MCF 10A (cell line): Measurements from ENCODE around the gene ASCC1. TPM values are rescaled to one million over a fixed set of nuclear protein-coding genes. Genes with fewer than 3 reads are reported as not detected.

ENCODE experiments used
- BruUV-seq: library from RNA; stranded (reverse); fragments of 400-500 nt; replicated peaks from 2 replicates; lab custom pipeline; 2021; lab: Mats Ljungman, UMichigan
- CTCF ChIA-PET: fragments of 300-600 bp; sonication (Branson Sonifier 250); formaldehyde crosslinking; extraction: SDS; loops from one replicate; lab custom pipeline; 2021; ENCODE audit warnings: antibody characterized with exemption, inconsistent platforms; lab: Yijun Ruan, JAX
- POLR2A ChIA-PET: fragments of 300-600, 350-650 bp; sonication (Branson Sonifier 250); formaldehyde crosslinking; extraction: SDS; loops from one replicate; lab custom pipeline; 2020; ENCODE audit warnings: antibody characterized with exemption, inconsistent platforms; lab: Yijun Ruan, JAX
- DNase-seq: peaks from one replicate; pipeline ENCODE4 v3.0.0-alpha.2; 2018; ENCODE audit not compliant: unreplicated experiment
- H3K27ac Mint-ChIP-seq: one replicate; pipeline ENCODE4 v1.8.0; 2022; ENCODE audit warnings: mild to moderate bottlenecking, low read depth, mixed read lengths; ENCODE audit not compliant: unreplicated experiment
- H3K27me3 Mint-ChIP-seq: one replicate; pipeline ENCODE4 v1.8.0; 2022; ENCODE audit warnings: mixed read lengths; ENCODE audit not compliant: insufficient read depth, unreplicated experiment
- H3K36me3 Mint-ChIP-seq: one replicate; pipeline ENCODE4 v1.8.0; 2022; ENCODE audit warnings: mild to moderate bottlenecking, moderate library complexity, mixed read lengths; ENCODE audit not compliant: insufficient read depth, unreplicated experiment
- H3K4me1 Mint-ChIP-seq: one replicate; pipeline ENCODE4 v1.8.0; 2022; ENCODE audit warnings: mixed read lengths; ENCODE audit not compliant: insufficient read depth, unreplicated experiment
- H3K4me3 Mint-ChIP-seq: one replicate; pipeline ENCODE4 v1.8.0; 2022; ENCODE audit warnings: mild to moderate bottlenecking, moderate library complexity, mixed read lengths; ENCODE audit not compliant: unreplicated experiment
- H3K9me3 Mint-ChIP-seq: one replicate; pipeline ENCODE4 v1.8.0; 2022; ENCODE audit warnings: mixed read lengths; ENCODE audit not compliant: unreplicated experiment
- CTCF ChIP-seq: fragments of 200-600 bp; IDR thresholded peaks from one replicate; pipeline ENCODE4 v1.8.0; 2022; ENCODE audit warnings: antibody characterized with exemption, mild to moderate bottlenecking; ENCODE audit not compliant: unreplicated experiment
- intact Hi-C: fragments of 100-400 bp; cut with micrococcal nuclease; formaldehyde crosslinking; loops from 2 replicates; pipeline ENCODE4 v1.14.1; 2022
- total RNA-seq: library from RNA; stranded (reverse); gene quantifications from 2 replicates; pipeline ENCODE4 v1.2.3, GENCODE V29; 2022

ASCC1 gene
- total RNA-seq, 1 experiment from 2014 or later: 26.3 TPM

GRCh38 chr10:72133517-72133916, 82.6 kb downstream of the ASCC1 start:
- Mint-ChIP-seq H3K4me3 (no peak overlapping the region), H3K4me1 (peaks cover 16% of the 10 kb centered on the region), H3K9me3 (no peaks in the 10 kb centered on the region), H3K27ac (no peak overlapping the region), H3K27me3 (no peaks in the 10 kb centered on the region), H3K36me3 (peaks cover 32% of the 10 kb centered on the region)
- DNase-seq: peak; percentile 10
- BruUV-seq: no TSS peak
- intact Hi-C loops: no loop called here
- ChIA-PET CTCF (interaction anchor here (0.7 to 1.3 kb wide), 4 partner anchors 38 to 230 kb away, joined by 3 to 5 read pairs (median 3); no protein-coding TSS in a partner anchor), POLR2A (interaction anchor here (1.3 kb wide), 1 partner anchor 83 kb away, joined by 4 read pairs; the partner anchor contains the start of genes ANAPC16 and ASCC1)
- TF ChIP-seq CTCF: no peak

- TF ChIP-seq CTCF: no peak
- DNase-seq: no peak
- Mint-ChIP-seq H3K36me3 (peaks cover 32% of the 10 kb centered on the region), H3K27me3 (no peaks in the 10 kb centered on the region), H3K27ac (no peak overlapping the region), H3K4me1 (peaks cover 16% of the 10 kb centered on the region), H3K4me3 (no peak overlapping the region), H3K9me3 (no peaks in the 10 kb centered on the region)
- ChIA-PET POLR2A (interaction anchor here (1.2 to 1.3 kb wide), 3 partner anchors 14 to 89 kb away, joined by 3 to 4 read pairs (median 3); partner anchors contain the start of genes ANAPC16 and ASCC1), CTCF (interaction anchor here (0.7 to 3.8 kb wide), 3 partner anchors 38 to 230 kb away, joined by 3 to 14 read pairs (median 3); no protein-coding TSS in a partner anchor)
- intact Hi-C loops: no loop called here
- no TSS peak for BruUV-seq
Observed at GRCh38 chr10:72132854-72133253, 83.2 kb downstream of the ASCC1 start.

- BruUV-seq: no TSS peak
- H3K27me3 Mint-ChIP-seq: no peaks in the 10 kb centered on the region
- H3K9me3 Mint-ChIP-seq: no peaks in the 10 kb centered on the region
- POLR2A ChIA-PET: interaction anchor here (0.7 to 1.6 kb wide), 4 partner anchors 13 to 426 kb away, joined by 3 to 5 read pairs (median 4); no protein-coding TSS in a partner anchor
- CTCF ChIA-PET: interaction anchor here (0.6 to 4.4 kb wide), 14 partner anchors 15 to 729 kb away, joined by 3 to 42 read pairs (median 4); no protein-coding TSS in a partner anchor
- intact Hi-C loops: loop anchor here (2.0 kb wide), 1 partner anchor 201 kb away; no protein-coding TSS in a partner anchor
- DNase-seq: no peak
- H3K27ac Mint-ChIP-seq: no peak overlapping the region
- peaks cover 16% of the 10 kb centered on the region for H3K36me3 Mint-ChIP-seq
- H3K4me3 Mint-ChIP-seq: no peak overlapping the region
- TF ChIP-seq CTCF: no peak
- no peaks in the 10 kb centered on the region for H3K4me1 Mint-ChIP-seq
Observed at GRCh38 chr10:72127571-72127970, 88.5 kb downstream of the ASCC1 start.

GRCh38 chr10:72126872-72127232, 89.2 kb downstream of the ASCC1 start:
- no peaks in the 10 kb centered on the region for H3K27me3 Mint-ChIP-seq
- intact Hi-C loops: loop anchor here (1.0 to 2.0 kb wide), 4 partner anchors 96 to 210 kb away; partner anchors contain the start of gene DDIT4
- no TSS peak for BruUV-seq
- ChIA-PET POLR2A (interaction anchor here (0.7 to 1.6 kb wide), 8 partner anchors 9 to 426 kb away, joined by 3 to 7 read pairs (median 4); partner anchors contain the start of gene DDIT4), CTCF (interaction anchor here (0.5 to 4.4 kb wide), 24 partner anchors 10 to 730 kb away, joined by 3 to 42 read pairs (median 4); no protein-coding TSS in a partner anchor)
- H3K27ac Mint-ChIP-seq: no peak overlapping the region
- no peaks in the 10 kb centered on the region for H3K4me1 Mint-ChIP-seq
- H3K4me3 Mint-ChIP-seq: no peak overlapping the region
- TF ChIP-seq CTCF: no peak
- no peaks in the 10 kb centered on the region for H3K9me3 Mint-ChIP-seq
- DNase-seq: no peak
- H3K36me3 Mint-ChIP-seq: peaks cover 14% of the 10 kb centered on the region
